PC-3 (cell line): ENCODE results near the gene FGF12. TPM values are rescaled to one million over a fixed set of nuclear protein-coding genes. Genes with fewer than 3 reads are reported as not detected.

Experiments used
- ATAC-seq: fragments of 200-7000 bp; cut with Tn5 transposase; 2 replicates; pipeline ENCODE4 v1.9.1; 2020; ENCODE audit warnings: mild to moderate bottlenecking, moderate library complexity
- BruUV-seq: library from RNA; stranded (reverse); fragments of 400-500 nt; replicated peaks from 2 replicates; lab custom pipeline; 2021; lab: Mats Ljungman, UMichigan
- CTCF ChIA-PET: fragments of 300-600 bp; sonication (Branson Sonifier 250); formaldehyde crosslinking; loops from one replicate; lab custom pipeline; 2022; ENCODE audit warnings: antibody characterized with exemption; lab: Charles Lee
- POLR2A ChIA-PET: fragments of 300-600 bp; sonication (Branson Sonifier 250); formaldehyde crosslinking; loops from one replicate; lab custom pipeline; 2022; ENCODE audit warnings: antibody characterized with exemption; ENCODE audit not compliant: unreplicated experiment; lab: Charles Lee
- DNase-seq: peaks from one replicate; pipeline ENCODE4 v3.0.0-alpha.2; 2015
- H2AFZ ChIP-seq: fragments of 300-600 bp; sonication (generic); 2 replicates; pipeline ENCODE4 v1.6.0; 2016; ENCODE audit warnings: antibody characterized with exemption, low read length
- H3F3A ChIP-seq: fragments of 300-600 bp; sonication (generic); one replicate; pipeline ENCODE4 v1.6.0; 2017; ENCODE audit warnings: antibody characterized with exemption, low read length, control low read depth, mild to moderate bottlenecking; ENCODE audit not compliant: unreplicated experiment
- H3K27ac ChIP-seq: fragments of 300-600 bp; sonication (generic); 2 replicates; pipeline ENCODE4 v1.5.1; 2016; ENCODE audit warnings: mild to moderate bottlenecking, low read length
- H3K27me3 ChIP-seq: fragments of 300-600 bp; sonication (generic); 2 replicates; pipeline ENCODE4 v1.6.1; 2016; ENCODE audit warnings: low read length, mixed read lengths
- H3K36me3 ChIP-seq: fragments of 300-600 bp; sonication (generic); 2 replicates; pipeline ENCODE4 v1.6.1; 2016; ENCODE audit warnings: low read depth, mixed run types, low read length, mixed read lengths
- H3K4me1 ChIP-seq: fragments of 300-600 bp; sonication (generic); 2 replicates; pipeline ENCODE4 v1.5.1; 2016; ENCODE audit warnings: low read length; ENCODE audit not compliant: insufficient read depth
- H3K4me2 ChIP-seq: fragments of 300-600 bp; sonication (generic); 2 replicates; pipeline ENCODE4 v1.6.0; 2016; ENCODE audit warnings: low read length
- H3K4me3 ChIP-seq: fragments of 300-600 bp; sonication (generic); 2 replicates; pipeline ENCODE4 v1.5.1; 2016; ENCODE audit warnings: mild to moderate bottlenecking, low read length, mixed read lengths
- H3K79me2 ChIP-seq: fragments of 300-600 bp; sonication (generic); 2 replicates; pipeline ENCODE4 v1.6.1; 2017; ENCODE audit warnings: low read length, mixed read lengths
- H3K9ac ChIP-seq: fragments of 300-600 bp; sonication (generic); 2 replicates; pipeline ENCODE4 v1.6.0; 2016; ENCODE audit warnings: mild to moderate bottlenecking, low read length
- H3K9me2 ChIP-seq: fragments of 300-600 bp; sonication (generic); replicated peaks from 2 replicates; pipeline ENCODE4 v1.6.1; 2016; ENCODE audit warnings: mixed run types, low read length, mixed read lengths
- H3K9me3 ChIP-seq: fragments of 300-600 bp; sonication (generic); 2 replicates; pipeline ENCODE4 v1.6.1; 2016; ENCODE audit warnings: low read length, mixed read lengths
- H4K20me1 ChIP-seq: fragments of 300-600 bp; sonication (generic); 2 replicates; pipeline ENCODE4 v1.6.1; 2016; ENCODE audit warnings: low read length, mixed read lengths
- CTCF ChIP-seq: fragments of 300-600 bp; sonication (generic); conservative IDR thresholded peaks from 2 replicates; pipeline ENCODE4 v1.5.1; 2017; ENCODE audit warnings: antibody characterized with exemption, low read depth, mild to moderate bottlenecking, low read length
- EZH2 ChIP-seq: fragments of 300-600 bp; sonication (generic); IDR thresholded peaks from one replicate; pipeline ENCODE4 v1.6.1; 2017; ENCODE audit warnings: antibody characterized with exemption, mild to moderate bottlenecking, low read length; ENCODE audit not compliant: unreplicated experiment
- EZH2phosphoT487 ChIP-seq: fragments of 300-600 bp; sonication (generic); IDR thresholded peaks from 2 replicates; pipeline ENCODE4 v1.6.1; 2018; ENCODE audit warnings: mild to moderate bottlenecking, antibody characterized with exemption, low read length, borderline replicate concordance
- intact Hi-C: fragments of 100-400 bp; cut with micrococcal nuclease; formaldehyde crosslinking; loops from 2 replicates; pipeline ENCODE4 v1.9.0; 2023
- total RNA-seq: library from RNA; depleted of rRNA; stranded (reverse); fragments of >200 nt; gene quantifications from 2 replicates; pipeline ENCODE4 v1.2.3, GENCODE V29; 2014

Gene FGF12
- total RNA-seq, 1 experiment from 2014 or later: not detected

GRCh38 chr3:192655628-192656027 is 71.7 kb downstream of the FGF12 start:
- TF ChIP-seq EZH2: no peak
- no peak for TF ChIP-seq EZH2phosphoT487
- no peak for TF ChIP-seq CTCF
- POLR2A ChIA-PET: no interaction called here
- no peaks in the 10 kb centered on the region for H3F3A ChIP-seq
- no peaks in the 10 kb centered on the region for H3K36me3 ChIP-seq
- H3K9me2 ChIP-seq: no peaks in the 10 kb centered on the region
- H3K4me3 ChIP-seq: no peak overlapping the region
- no peaks in the 10 kb centered on the region for H3K79me2 ChIP-seq
- H4K20me1 ChIP-seq: no peaks in the 10 kb centered on the region
- CTCF ChIA-PET: no interaction called here
- H3K27me3 ChIP-seq: peaks cover 59% of the 10 kb centered on the region
- DNase-seq (no peak), ATAC-seq (no peak)
- no TSS peak for BruUV-seq
- H3K9me3 ChIP-seq: no peaks in the 10 kb centered on the region
- H3K27ac ChIP-seq: no peak overlapping the region
- intact Hi-C loops: no loop called here
- H3K4me1 ChIP-seq: no peaks in the 10 kb centered on the region
- no peak overlapping the region for H3K9ac ChIP-seq
- no peak overlapping the region for H2AFZ ChIP-seq
- H3K4me2 ChIP-seq: no peak overlapping the region

- no TSS peak for BruUV-seq
- Histone ChIP-seq H4K20me1 (no peaks in the 10 kb centered on the region), H3K27me3 (peaks cover 59% of the 10 kb centered on the region), H3K4me2 (no peak overlapping the region), H3F3A (no peaks in the 10 kb centered on the region), H3K79me2 (no peaks in the 10 kb centered on the region), H3K4me3 (no peak overlapping the region), H3K9me2 (no peaks in the 10 kb centered on the region), H3K36me3 (no peaks in the 10 kb centered on the region), H3K4me1 (no peaks in the 10 kb centered on the region), H3K27ac (no peak overlapping the region), H3K9me3 (no peaks in the 10 kb centered on the region), H2AFZ (no peak overlapping the region), H3K9ac (no peak overlapping the region)
- ChIA-PET CTCF (no interaction called here), POLR2A (no interaction called here)
- TF ChIP-seq EZH2: no peak
- TF ChIP-seq EZH2phosphoT487: no peak
- no peak for TF ChIP-seq CTCF
- DNase-seq (no peak), ATAC-seq (no peak)
- intact Hi-C loops: no loop called here
Observed at GRCh38 chr3:192655040-192655439, 72.3 kb downstream of the FGF12 start.

- ChIA-PET CTCF (no interaction called here), POLR2A (interaction anchor here (0.5 kb wide), 1 partner anchor 17 kb away, joined by 3 read pairs; no protein-coding TSS in a partner anchor)
- Histone ChIP-seq H3K36me3 (no peaks in the 10 kb centered on the region), H4K20me1 (no peaks in the 10 kb centered on the region), H3F3A (no peaks in the 10 kb centered on the region), H3K9ac (no peak overlapping the region), H3K79me2 (no peaks in the 10 kb centered on the region), H3K4me3 (no peak overlapping the region), H3K27ac (no peak overlapping the region), H3K4me2 (no peak overlapping the region), H3K4me1 (no peaks in the 10 kb centered on the region), H2AFZ (no peak overlapping the region), H3K9me2 (no peaks in the 10 kb centered on the region), H3K27me3 (peaks cover 59% of the 10 kb centered on the region), H3K9me3 (no peaks in the 10 kb centered on the region)
- ATAC-seq (no peak), DNase-seq (no peak)
- no TSS peak for BruUV-seq
- TF ChIP-seq EZH2phosphoT487 (no peak), EZH2 (no peak), CTCF (no peak)
- intact Hi-C loops: no loop called here
Observed at GRCh38 chr3:192653862-192654261, 73.5 kb downstream of the FGF12 start.
